Measurements from ENCODE around the gene DOK3. TPM values are rescaled to one million over a fixed set of nuclear protein-coding genes. Genes with fewer than 3 reads are reported as not detected.
A peak's percentile ranks its signal among the peaks of the same experiment; 100 is the strongest.

The DOK3 gene
- total and polyA plus RNA-seq, 2 donors (not counting 1 experiment from before 2014, with no cell fraction given) = 103 to 115 TPM

DNA sequence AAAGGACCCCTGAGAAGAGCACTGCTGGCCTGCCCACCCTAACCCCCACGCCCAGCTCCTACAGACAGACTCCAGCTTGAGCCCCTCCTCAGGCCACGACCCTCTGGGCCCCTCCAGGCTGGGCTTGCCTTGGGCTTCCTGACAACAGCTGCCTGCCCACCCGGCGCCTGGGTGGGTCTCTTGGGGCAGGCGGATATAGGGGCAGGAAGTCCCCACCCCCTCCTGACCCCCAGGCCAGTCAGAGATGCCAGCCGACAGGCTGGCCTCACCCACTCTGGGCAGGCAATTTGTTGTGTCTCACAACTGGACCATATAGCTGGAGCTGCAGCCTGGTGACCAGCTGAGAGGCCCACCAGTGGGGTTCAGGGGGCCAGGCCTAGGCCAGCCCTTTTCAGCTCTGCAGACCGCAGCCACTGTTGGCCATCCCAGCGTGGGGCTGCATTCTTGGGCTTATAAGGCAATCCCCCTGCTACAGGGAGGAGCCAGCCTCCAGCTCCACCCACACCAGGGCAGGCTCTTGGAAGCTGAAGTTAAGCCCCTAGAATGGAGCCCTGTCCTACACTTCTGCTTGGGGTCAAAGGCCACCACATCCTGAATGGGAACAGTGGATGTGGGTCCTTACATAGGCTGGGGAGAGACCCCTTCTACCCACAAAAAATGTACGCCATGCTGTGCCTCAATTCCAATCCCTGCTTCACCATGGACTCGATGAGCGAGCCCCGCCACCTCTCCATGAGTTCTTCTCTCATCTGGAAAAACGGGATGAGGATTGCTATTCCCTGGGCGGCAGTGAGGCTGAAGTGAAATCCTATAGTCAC, 14.2 kb downstream of the DOK3 start:
- Mint-ChIP-seq H3K27me3 (peaks cover 3% of the 10 kb centered on the region), H3K4me1 (peaks cover 57% of the 10 kb centered on the region)
- peaks cover 38 to 52% of the 10 kb centered on the region in 2 donors for H3K4me1 ChIP-seq (ENCODE audit: control insufficient read depth in 2 of 2, insufficient read depth in 2 of 2, low read length in 2 of 2)

More for the DNA sequence above, 14.2 kb downstream of the DOK3 start:
- intact Hi-C loops (cut with micrococcal nuclease) = no loop called here
- peaks cover 10% of the 10 kb centered on the region for H4K20me1 ChIP-seq (ENCODE audit: control insufficient read depth, insufficient read depth, low read length, poor library complexity, severe bottlenecking)
- H3K27ac Mint-ChIP-seq = peak overlapping the region; percentile 37
- no peaks in the 10 kb centered on the region for H3K36me3 ChIP-seq (replicated peaks in 1 of 2; ENCODE audit: control extremely low read depth in 1 of 2, control insufficient read depth in 1 of 2, extremely low read depth in 1 of 2, insufficient read depth in 2 of 2, low read length in 1 of 2)
- DNase-seq (no peak), ATAC-seq (ENCODE audit: low read depth) (no peak)
- POLR2A ChIA-PET = interaction anchor here (1.1 kb wide), 2 partner anchors 39 to 40 kb away, joined by 3 read pairs; no protein-coding TSS in a partner anchor
- peak overlapping the region; percentile 67 for H3K4me3 Mint-ChIP-seq
- H3K9me3 Mint-ChIP-seq (ENCODE audit: insufficient read depth) = no peaks in the 10 kb centered on the region
- H3K79me2 ChIP-seq (ENCODE audit: control insufficient read depth, insufficient read depth, low read length) = peaks cover 9% of the 10 kb centered on the region
- TF ChIP-seq EZH2 (IDR thresholded peaks at IDR 0.05; ENCODE audit: borderline replicate concordance, insufficient read depth, low read depth, low read length, poor library complexity, severe bottlenecking) = no peak
- TF ChIP-seq, protein P1, sequence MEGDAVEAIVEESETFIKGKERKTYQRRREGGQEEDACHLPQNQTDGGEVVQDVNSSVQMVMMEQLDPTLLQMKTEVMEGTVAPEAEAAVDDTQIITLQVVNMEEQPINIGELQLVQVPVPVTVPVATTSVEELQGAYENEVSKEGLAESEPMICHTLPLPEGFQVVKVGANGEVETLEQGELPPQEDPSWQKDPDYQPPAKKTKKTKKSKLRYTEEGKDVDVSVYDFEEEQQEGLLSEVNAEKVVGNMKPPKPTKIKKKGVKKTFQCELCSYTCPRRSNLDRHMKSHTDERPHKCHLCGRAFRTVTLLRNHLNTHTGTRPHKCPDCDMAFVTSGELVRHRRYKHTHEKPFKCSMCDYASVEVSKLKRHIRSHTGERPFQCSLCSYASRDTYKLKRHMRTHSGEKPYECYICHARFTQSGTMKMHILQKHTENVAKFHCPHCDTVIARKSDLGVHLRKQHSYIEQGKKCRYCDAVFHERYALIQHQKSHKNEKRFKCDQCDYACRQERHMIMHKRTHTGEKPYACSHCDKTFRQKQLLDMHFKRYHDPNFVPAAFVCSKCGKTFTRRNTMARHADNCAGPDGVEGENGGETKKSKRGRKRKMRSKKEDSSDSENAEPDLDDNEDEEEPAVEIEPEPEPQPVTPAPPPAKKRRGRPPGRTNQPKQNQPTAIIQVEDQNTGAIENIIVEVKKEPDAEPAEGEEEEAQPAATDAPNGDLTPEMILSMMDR (IDR thresholded peaks at IDR 0.05) = no peak
- no peak overlapping the region for H3K9ac ChIP-seq (ENCODE audit: low read length)
- peaks cover 0 to 10% (median 0%) of the 10 kb centered on the region in 3 donors for H3K9me3 ChIP-seq (ENCODE audit: control extremely low read depth in 1 of 3, control insufficient read depth in 2 of 3, insufficient read depth in 1 of 3, low read length in 2 of 3)
- H2AFZ ChIP-seq (ENCODE audit: insufficient read depth, low read depth, low read length, poor library complexity, severe bottlenecking) = no peak overlapping the region
- 72% methylated on average over 14 of the region's 14 CpGs for WGBS (ENCODE audit: insufficient coverage)
- peak overlapping the region; percentile 29 to 63 for H3K27ac ChIP-seq (ENCODE audit: low read length in 2 of 2)
- CTCF ChIA-PET = interaction anchor here (0.9 to 2.5 kb wide), 6 partner anchors 13 to 105 kb away, joined by 3 to 11 read pairs (median 4); no protein-coding TSS in a partner anchor
- peak overlapping the region; percentile 81 for H3K4me2 ChIP-seq (replicated peaks; ENCODE audit: low read depth, low read length, poor library complexity, severe bottlenecking)
- no peak overlapping the region for H3K4me3 ChIP-seq (ENCODE audit: control extremely low read depth in 1 of 5, extremely low read depth in 1 of 5, insufficient read depth in 1 of 5, low read depth in 2 of 5, low read length in 4 of 5)
- peaks cover 0 to 10% (median 4%) of the 10 kb centered on the region in 4 experiments for H3K27me3 ChIP-seq (replicated peaks in 1 of 4; ENCODE audit: control extremely low read depth in 1 of 4, control insufficient read depth in 3 of 4, insufficient read depth in 4 of 4, low read length in 3 of 4)
